Measurements from ENCODE around the gene OLFM3. TPM values are rescaled to one million over a fixed set of nuclear protein-coding genes. Genes with fewer than 3 reads are reported as not detected.

The OLFM3 gene
- total RNA-seq, 1 donor from 2014 or later, result not detected

- peak; percentile 34 for DNase-seq (ENCODE audit: low read depth)
- peak; percentile 19 for TF ChIP-seq CTCF (IDR thresholded peaks at IDR 0.05; ENCODE audit: insufficient read depth, low read length, severe bottlenecking)
Measured at GRCh38 chr1:101820071-101820470, 176.7 kb downstream of the OLFM3 start.

GRCh38 chr1:101816262-101816661, 180.5 kb downstream of the OLFM3 start:
- TF ChIP-seq CTCF (IDR thresholded peaks at IDR 0.05; ENCODE audit: insufficient read depth, low read length, severe bottlenecking), result no peak
- H3K27me3 ChIP-seq (ENCODE audit: control insufficient read depth, insufficient read depth, low read length), result no peaks in the 10 kb centered on the region
- FAIRE-seq, result no peak

More at GRCh38 chr1:101820071-101820470, 176.7 kb downstream of the OLFM3 start:
- FAIRE-seq, result no peak
- no peak overlapping the region for H3K4me3 ChIP-seq (ENCODE audit: low read depth, low read length)
- no peaks in the 10 kb centered on the region for H3K36me3 ChIP-seq (ENCODE audit: control insufficient read depth, insufficient read depth, low read length)
- H3K27me3 ChIP-seq (ENCODE audit: control insufficient read depth, insufficient read depth, low read length), result no peaks in the 10 kb centered on the region

DNA sequence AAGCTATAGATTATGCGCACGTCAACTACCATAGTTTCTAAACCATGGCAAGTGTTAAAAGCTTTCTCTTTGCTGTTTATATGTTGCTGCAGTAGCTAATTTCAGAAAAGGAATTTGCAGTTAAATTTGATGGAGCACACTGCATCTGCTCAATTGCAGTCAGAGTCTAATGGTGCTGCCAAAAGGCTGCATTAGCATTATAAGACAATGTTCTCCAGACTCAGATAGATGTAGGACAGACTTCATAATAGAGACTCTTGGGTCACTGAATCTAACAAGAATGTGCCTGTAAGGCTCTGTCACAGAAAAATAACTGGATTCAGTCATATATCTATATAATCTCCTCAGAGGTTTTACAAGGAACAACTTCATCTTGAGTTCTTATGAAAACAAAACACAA, 198.3 kb downstream of the OLFM3 start:
- FAIRE-seq (no peak), DNase-seq (ENCODE audit: low read depth) (no peak)
- Histone ChIP-seq H3K36me3 (ENCODE audit: control insufficient read depth, insufficient read depth, low read length) (no peaks in the 10 kb centered on the region), H3K4me3 (ENCODE audit: low read depth, low read length) (no peak overlapping the region), H3K27me3 (ENCODE audit: control insufficient read depth, insufficient read depth, low read length) (no peaks in the 10 kb centered on the region)
- TF ChIP-seq CTCF (IDR thresholded peaks at IDR 0.05; ENCODE audit: insufficient read depth, low read length, severe bottlenecking), result no peak

More at GRCh38 chr1:101816262-101816661, 180.5 kb downstream of the OLFM3 start:
- no peak for DNase-seq (ENCODE audit: low read depth)
- H3K36me3 ChIP-seq (ENCODE audit: control insufficient read depth, insufficient read depth, low read length), result no peaks in the 10 kb centered on the region
- no peak overlapping the region for H3K4me3 ChIP-seq (ENCODE audit: low read depth, low read length)

- no peaks in the 10 kb centered on the region for H3K36me3 ChIP-seq (ENCODE audit: control insufficient read depth, insufficient read depth, low read length)
- no peak for TF ChIP-seq CTCF (IDR thresholded peaks at IDR 0.05; ENCODE audit: insufficient read depth, low read length, severe bottlenecking)
- H3K27me3 ChIP-seq (ENCODE audit: control insufficient read depth, insufficient read depth, low read length), result no peaks in the 10 kb centered on the region
- no peak for FAIRE-seq
- no peak overlapping the region for H3K4me3 ChIP-seq (ENCODE audit: low read depth, low read length)
- DNase-seq (ENCODE audit: low read depth), result peak; percentile 32
Measured at GRCh38 chr1:101797722-101798121, 199.0 kb downstream of the OLFM3 start.

DNA sequence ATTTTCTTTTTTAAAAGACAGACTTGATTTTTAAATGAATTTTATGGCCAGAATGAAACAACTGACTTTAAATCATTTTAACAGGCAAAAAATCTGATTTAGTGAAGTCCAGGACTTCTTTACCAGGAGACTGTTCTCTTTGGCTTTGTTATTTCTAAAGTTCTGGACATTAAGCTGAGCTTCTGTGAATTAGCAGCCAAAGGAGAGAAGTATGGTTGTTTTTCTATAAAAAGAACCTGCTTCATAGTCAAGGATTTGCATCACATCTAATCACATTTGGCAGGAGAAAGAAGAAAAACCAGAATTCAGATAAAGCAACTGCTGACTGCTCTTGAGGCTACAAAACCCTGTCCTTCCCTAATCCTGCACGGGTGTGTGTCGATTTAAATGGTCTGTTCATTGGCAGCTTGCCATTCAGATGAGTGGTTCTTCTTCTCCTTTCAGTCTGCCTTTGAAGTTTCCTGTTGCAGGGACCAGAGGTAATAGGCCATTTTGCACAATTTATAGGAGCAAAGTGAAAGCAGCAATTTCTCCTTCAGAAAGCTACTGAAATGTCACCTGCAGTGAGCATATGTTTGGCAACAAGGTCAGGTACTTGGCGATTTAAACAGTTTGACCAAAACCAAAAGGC, 215.4 kb downstream of the OLFM3 start:
- Histone ChIP-seq H3K36me3 (ENCODE audit: control insufficient read depth, insufficient read depth, low read length) (no peaks in the 10 kb centered on the region), H3K27me3 (ENCODE audit: control insufficient read depth, insufficient read depth, low read length) (no peaks in the 10 kb centered on the region), H3K4me3 (ENCODE audit: low read depth, low read length) (no peak overlapping the region)
- FAIRE-seq (no peak), DNase-seq (ENCODE audit: low read depth) (peak; percentile 28)
- TF ChIP-seq CTCF (IDR thresholded peaks at IDR 0.05; ENCODE audit: insufficient read depth, low read length, severe bottlenecking), result no peak

DNA sequence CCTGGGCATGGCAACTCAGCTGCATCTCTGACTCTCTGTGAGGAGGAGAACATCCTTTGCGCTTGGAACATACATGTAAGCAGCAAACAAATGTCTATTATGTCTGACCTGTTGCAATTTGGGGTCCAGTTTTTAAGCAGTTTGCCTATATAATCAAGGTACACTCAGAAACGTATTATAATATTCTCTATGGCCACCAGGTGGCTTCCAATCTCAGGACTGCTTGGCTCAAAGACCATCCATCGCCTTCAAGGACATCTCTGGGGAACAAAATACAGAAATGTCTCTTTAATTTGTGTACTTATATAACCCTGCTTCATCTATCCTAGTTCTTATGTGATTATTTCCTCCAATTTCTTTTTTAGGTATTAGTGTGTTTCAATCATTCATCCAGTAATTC, 227.2 kb downstream of the OLFM3 start:
- FAIRE-seq, result no peak

More for the DNA sequence above, 227.2 kb downstream of the OLFM3 start:
- H3K36me3 ChIP-seq (ENCODE audit: control insufficient read depth, insufficient read depth, low read length), result no peaks in the 10 kb centered on the region
- peak; percentile 8 for DNase-seq (ENCODE audit: low read depth)
- no peaks in the 10 kb centered on the region for H3K27me3 ChIP-seq (ENCODE audit: control insufficient read depth, insufficient read depth, low read length)
- H3K4me3 ChIP-seq (ENCODE audit: low read depth, low read length), result no peak overlapping the region
- no peak for TF ChIP-seq CTCF (IDR thresholded peaks at IDR 0.05; ENCODE audit: insufficient read depth, low read length, severe bottlenecking)

Data from bronchial epithelial cell (primary cell).